H9 (cell line): ENCODE measurements around the gene SULT2B1. TPM values are rescaled to one million over a fixed set of nuclear protein-coding genes. Genes with fewer than 3 reads are reported as not detected.
A peak's percentile ranks its signal among the peaks of the same experiment; 100 is the strongest.

Experiments used
- DNase-seq: peaks from one replicate; pipeline ENCODE4 v3.0.0-alpha.2; 2017
- H2AFZ ChIP-seq: one replicate; pipeline ENCODE4 v1.6.1; 2013; ENCODE audit warnings: mild to moderate bottlenecking, low read length, control low read depth, moderate library complexity
- H2AK5ac ChIP-seq: 2 replicates; pipeline ENCODE4 v1.6.1; 2013; ENCODE audit warnings: low read length, control low read depth, mixed read lengths; ENCODE audit not compliant: insufficient read length
- H2BK120ac ChIP-seq: one replicate; pipeline ENCODE4 v1.6.1; 2013; ENCODE audit warnings: low read depth, mild to moderate bottlenecking, low read length, control low read depth, inconsistent platforms; ENCODE audit not compliant: poor library complexity, severe bottlenecking
- H2BK12ac ChIP-seq: 2 replicates; pipeline ENCODE4 v1.6.1; 2013; ENCODE audit warnings: low read length, control low read depth, mixed read lengths, low read depth; ENCODE audit not compliant: insufficient read length
- H2BK15ac ChIP-seq: 2 replicates; pipeline ENCODE4 v1.6.1; 2013; ENCODE audit warnings: low read depth, low read length, control low read depth
- H2BK20ac ChIP-seq: one replicate; pipeline ENCODE4 v1.6.1; 2013; ENCODE audit warnings: low read depth, mild to moderate bottlenecking, low read length, control low read depth, inconsistent platforms; ENCODE audit not compliant: poor library complexity, severe bottlenecking
- H2BK5ac ChIP-seq: 2 replicates; pipeline ENCODE4 v1.6.1; 2013; ENCODE audit warnings: low read length, control low read depth, mixed read lengths; ENCODE audit not compliant: insufficient read length
- H3K14ac ChIP-seq: 2 replicates; pipeline ENCODE4 v1.6.1; 2013; ENCODE audit warnings: low read length, control low read depth; ENCODE audit not compliant: insufficient read depth
- H3K18ac ChIP-seq: 2 replicates; pipeline ENCODE4 v1.6.1; 2013; ENCODE audit warnings: low read depth, mild to moderate bottlenecking, mixed read lengths, low read length, control low read depth; ENCODE audit not compliant: insufficient read length
- H3K23ac ChIP-seq: 2 replicates; pipeline ENCODE4 v1.6.1; 2013; ENCODE audit warnings: low read length, control low read depth, mixed read lengths, low read depth; ENCODE audit not compliant: insufficient read length
- H3K23me2 ChIP-seq: 2 replicates; pipeline ENCODE4 v1.6.1; 2013; ENCODE audit warnings: low read depth, mild to moderate bottlenecking, mixed read lengths, low read length, control low read depth; ENCODE audit not compliant: insufficient read length, poor library complexity, severe bottlenecking
- H3K27ac ChIP-seq: 2 replicates; pipeline ENCODE4 v1.5.1; 2013; ENCODE audit warnings: low read length, control low read depth, mixed read lengths, low read depth; ENCODE audit not compliant: insufficient read length
- H3K27me3 ChIP-seq: 2 replicates; pipeline ENCODE4 v1.6.1; 2013; ENCODE audit warnings: low read length, control low read depth, inconsistent platforms; ENCODE audit not compliant: insufficient read depth
- H3K4ac ChIP-seq: 2 replicates; pipeline ENCODE4 v1.6.1; 2013; ENCODE audit warnings: low read depth, mild to moderate bottlenecking, control low read depth, inconsistent platforms, low read length, moderate library complexity
- H3K4me1 ChIP-seq: 2 replicates; pipeline ENCODE4 v1.6.1; 2013; ENCODE audit warnings: low read length, control low read depth, inconsistent platforms; ENCODE audit not compliant: insufficient read depth
- H3K4me2 ChIP-seq: 2 replicates; pipeline ENCODE4 v1.6.1; 2013; ENCODE audit warnings: low read length, control low read depth, mixed read lengths; ENCODE audit not compliant: insufficient read length, insufficient read depth
- H3K56ac ChIP-seq: 2 replicates; pipeline ENCODE4 v1.6.1; 2013; ENCODE audit warnings: low read depth, mild to moderate bottlenecking, mixed read lengths, low read length, control low read depth; ENCODE audit not compliant: insufficient read length
- H3K79me1 ChIP-seq: 2 replicates; pipeline ENCODE4 v1.6.1; 2013; ENCODE audit warnings: low read depth, mild to moderate bottlenecking, moderate library complexity, low read length, control low read depth, inconsistent platforms; ENCODE audit not compliant: insufficient read depth, poor library complexity, severe bottlenecking
- H3K79me2 ChIP-seq: 2 replicates; pipeline ENCODE4 v1.6.1; 2013; ENCODE audit warnings: low read length, control low read depth, inconsistent platforms; ENCODE audit not compliant: insufficient read depth
- H3K9ac ChIP-seq: 2 replicates; pipeline ENCODE4 v1.6.1; 2013; ENCODE audit warnings: low read length, control low read depth, mixed read lengths; ENCODE audit not compliant: insufficient read length; ENCODE audit errors: extremely low read depth
- H3K9me3 ChIP-seq: one replicate; pipeline ENCODE4 v1.6.1; 2013; ENCODE audit warnings: low read depth, low read length, inconsistent platforms; ENCODE audit not compliant: control insufficient read depth
- H3T11ph ChIP-seq: one replicate; pipeline ENCODE4 v1.6.1; 2013; ENCODE audit warnings: mild to moderate bottlenecking, low read length, control low read depth, inconsistent platforms
- H4K20me1 ChIP-seq: one replicate; pipeline ENCODE4 v1.6.1; 2013; ENCODE audit not compliant: control insufficient read depth, insufficient read length, insufficient read depth
- H4K5ac ChIP-seq: 2 replicates; pipeline ENCODE4 v1.6.1; 2013; ENCODE audit warnings: low read depth, mild to moderate bottlenecking, mixed read lengths, low read length, control low read depth; ENCODE audit not compliant: insufficient read length
- H4K8ac ChIP-seq: replicated peaks from 2 replicates; pipeline ENCODE4 v1.6.1; 2013; ENCODE audit warnings: low read length, control low read depth, mixed read lengths, low read depth; ENCODE audit not compliant: insufficient read length
- H4K91ac ChIP-seq: 2 replicates; pipeline ENCODE4 v1.6.1; 2013; ENCODE audit warnings: low read depth, mild to moderate bottlenecking, moderate library complexity, mixed read lengths, low read length, control low read depth; ENCODE audit not compliant: insufficient read length
- H3K27ac Mint-ChIP-seq, 3 experiments: 2 replicates in 2 of 3; 3 replicates in 1 of 3; pipeline ENCODE4 v1.8.0; 2020 to 2021; ENCODE audit warnings: mixed read lengths in 3 of 3, mild to moderate bottlenecking in 1 of 3, moderate library complexity in 1 of 3
- H3K27me3 Mint-ChIP-seq: 2 replicates; pipeline ENCODE4 v1.8.0; 2021; ENCODE audit warnings: low read depth, mild to moderate bottlenecking, moderate library complexity, mixed read lengths
- H3K36me3 Mint-ChIP-seq, 3 experiments: 2 replicates in 2 of 3; 3 replicates in 1 of 3; pipeline ENCODE4 v1.8.0; 2020 to 2021; ENCODE audit warnings: low read depth in 3 of 3, mixed read lengths in 3 of 3; ENCODE audit not compliant: insufficient read depth in 1 of 3
- H3K4me1 Mint-ChIP-seq, 2 experiments: 2 replicates each; pipeline ENCODE4 v1.8.0; 2020; ENCODE audit warnings: mixed read lengths in 2 of 2
- H3K4me3 Mint-ChIP-seq, 2 experiments: 2 replicates in 1 of 2; 3 replicates in 1 of 2; pipeline ENCODE4 v1.8.0; 2020 to 2021; ENCODE audit warnings: mild to moderate bottlenecking in 2 of 2, mixed read lengths in 2 of 2, moderate library complexity in 1 of 2
- H3K9me3 Mint-ChIP-seq, 2 experiments: 2 replicates in 1 of 2; 3 replicates in 1 of 2; pipeline ENCODE4 v1.8.0; 2020; ENCODE audit warnings: mild to moderate bottlenecking in 2 of 2, mixed read lengths in 2 of 2, moderate library complexity in 1 of 2
- WGBS: extraction: QIAGEN DNeasy Blood & Tissue Kit; methylation state at CpG from one replicate; pipeline ENCODE4 v1.1.7; 2013; ENCODE audit warnings: missing lambda C conversion rate, low lambda C conversion rate, mixed read lengths; ENCODE audit not compliant: insufficient read length; ENCODE audit errors: extremely low coverage; 5-methylcytosine and 5-hydroxymethylcytosine counted together
- total RNA-seq: library from RNA; stranded (reverse); gene quantifications from 2 replicates; pipeline ENCODE4 v1.2.1, GENCODE V29; 2021
- TF ChIP-seq, protein P1 (sequence below): fragments of 200-600 bp; sonication (generic); conservative IDR thresholded peaks from 3 replicates; pipeline ENCODE4 v1.8.0; 2021; ENCODE audit warnings: antibody characterized with exemption, mild to moderate bottlenecking

SULT2B1 gene
- total RNA-seq, 1 experiment from 2014 or later, result 1.7 TPM

DNA sequence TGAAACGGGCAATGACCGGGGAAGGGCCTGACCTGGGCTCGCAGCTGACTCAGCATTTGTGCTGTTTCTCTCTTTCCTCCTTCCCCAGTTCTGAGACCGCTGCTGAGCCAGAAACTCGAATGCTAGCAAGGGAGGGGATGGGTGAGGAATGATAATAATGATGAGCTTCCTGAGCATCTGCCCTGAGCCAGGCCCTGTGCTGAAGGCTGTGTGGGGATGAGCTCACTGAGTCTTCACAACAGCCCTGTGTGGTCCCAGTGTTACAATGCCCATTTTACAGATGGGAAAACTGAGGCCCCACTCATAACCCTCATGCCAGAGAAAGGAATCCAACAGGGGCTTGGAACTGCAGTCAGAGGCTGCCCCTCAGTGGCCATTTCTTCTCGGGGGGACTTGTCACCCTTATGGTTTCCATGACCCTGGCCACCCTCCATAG, 8.1 kb downstream of the SULT2B1 start:
- H3K4me1 Mint-ChIP-seq, result peaks cover 6 to 16% of the 10 kb centered on the region in 2 experiments; a peak in 3 of 4 replicates
- no peak overlapping the region for H4K5ac ChIP-seq
- H3K14ac ChIP-seq, result no peak overlapping the region
- H3T11ph ChIP-seq, result no peak overlapping the region
- peaks cover 0 to 3% of the 10 kb centered on the region in 2 experiments; a peak in 2 of 5 replicates for H3K9me3 Mint-ChIP-seq
- H3K4ac ChIP-seq, result no peak overlapping the region
- no peak overlapping the region for H3K18ac ChIP-seq
- no peaks in the 10 kb centered on the region for H3K23me2 ChIP-seq
- peak overlapping the region in 1 of 2 experiments; percentile 26; a peak in 1 of 5 replicates for H3K4me3 Mint-ChIP-seq
- no peaks in the 10 kb centered on the region for H3K36me3 Mint-ChIP-seq
- H2BK12ac ChIP-seq, result no peak overlapping the region
- H2AK5ac ChIP-seq, result no peak overlapping the region
- H2BK15ac ChIP-seq, result no peak overlapping the region
- no peak overlapping the region for H3K56ac ChIP-seq
- no peaks in the 10 kb centered on the region for H3K79me2 ChIP-seq
- H3K27me3 Mint-ChIP-seq, result peaks cover 1% of the 10 kb centered on the region
- WGBS, result no CpG with 5 or more reads among the region's 6 CpGs
- H2BK120ac ChIP-seq, result no peak overlapping the region
- H3K27me3 ChIP-seq, result no peaks in the 10 kb centered on the region
- no peak overlapping the region for H4K91ac ChIP-seq
- H3K23ac ChIP-seq, result no peak overlapping the region
- H3K9me3 ChIP-seq, result no peaks in the 10 kb centered on the region
- no peak overlapping the region for H3K4me2 ChIP-seq
- H4K8ac ChIP-seq, result no peak overlapping the region
- H2BK5ac ChIP-seq, result no peak overlapping the region
- H2AFZ ChIP-seq, result no peak overlapping the region
- no peaks in the 10 kb centered on the region for H3K79me1 ChIP-seq
- H3K27ac Mint-ChIP-seq, result peak overlapping the region in 1 of 3 experiments; percentile 12; a peak in 1 of 7 replicates
- peak; percentile 44 for DNase-seq
- H3K4me1 ChIP-seq, result peaks cover 2% of the 10 kb centered on the region; the same call in 1 of the 2 replicates
- TF ChIP-seq, protein P1, sequence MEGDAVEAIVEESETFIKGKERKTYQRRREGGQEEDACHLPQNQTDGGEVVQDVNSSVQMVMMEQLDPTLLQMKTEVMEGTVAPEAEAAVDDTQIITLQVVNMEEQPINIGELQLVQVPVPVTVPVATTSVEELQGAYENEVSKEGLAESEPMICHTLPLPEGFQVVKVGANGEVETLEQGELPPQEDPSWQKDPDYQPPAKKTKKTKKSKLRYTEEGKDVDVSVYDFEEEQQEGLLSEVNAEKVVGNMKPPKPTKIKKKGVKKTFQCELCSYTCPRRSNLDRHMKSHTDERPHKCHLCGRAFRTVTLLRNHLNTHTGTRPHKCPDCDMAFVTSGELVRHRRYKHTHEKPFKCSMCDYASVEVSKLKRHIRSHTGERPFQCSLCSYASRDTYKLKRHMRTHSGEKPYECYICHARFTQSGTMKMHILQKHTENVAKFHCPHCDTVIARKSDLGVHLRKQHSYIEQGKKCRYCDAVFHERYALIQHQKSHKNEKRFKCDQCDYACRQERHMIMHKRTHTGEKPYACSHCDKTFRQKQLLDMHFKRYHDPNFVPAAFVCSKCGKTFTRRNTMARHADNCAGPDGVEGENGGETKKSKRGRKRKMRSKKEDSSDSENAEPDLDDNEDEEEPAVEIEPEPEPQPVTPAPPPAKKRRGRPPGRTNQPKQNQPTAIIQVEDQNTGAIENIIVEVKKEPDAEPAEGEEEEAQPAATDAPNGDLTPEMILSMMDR, result peak; percentile 50
- no peak overlapping the region for H2BK20ac ChIP-seq
- no peak overlapping the region for H3K9ac ChIP-seq
- no peaks in the 10 kb centered on the region for H4K20me1 ChIP-seq
- H3K27ac ChIP-seq, result no peak overlapping the region
